HG03575 (cell line): ENCODE data around the gene KRTAP10-2.
"Not testable (repeated sequence)": the region's sequence is repeated elsewhere in the genome, so short reads cannot be mapped to it uniquely, and the experiment has no call there.

Experiments used
- ATAC-seq: cut with Tn5 transposase; IDR thresholded peaks from one replicate; pipeline ENCODE4 v1.9.1; 2021; ENCODE audit not compliant: unreplicated experiment, insufficient number of reproducible peaks, low FRiP score; ENCODE audit errors: extremely low read depth

Gene KRTAP10-2

GRCh38 chr21:44508426-44508710, 42.9 kb downstream of the KRTAP10-2 start:
- no peak for ATAC-seq

GRCh38 chr21:44507673-44508425, 43.5 kb downstream of the KRTAP10-2 start:
- ATAC-seq, result no peak

GRCh38 chr21:44506279-44507255, 44.7 kb downstream of the KRTAP10-2 start:
- no peak for ATAC-seq

- ATAC-seq, result no peak
These were observed 45.5 kb downstream of the KRTAP10-2 start for GRCh38 chr21:44505673-44506278.

- no peak for ATAC-seq
These were observed 47.4 kb downstream of the KRTAP10-2 start for GRCh38 chr21:44503901-44504399.

- ATAC-seq, result not testable (repeated sequence)
These were observed 48.1 kb downstream of the KRTAP10-2 start for GRCh38 chr21:44503006-44503889.

GRCh38 chr21:44502171-44502958, 48.9 kb downstream of the KRTAP10-2 start:
- no peak for ATAC-seq
